PC-3 (cell line): ENCODE data around the gene TMPRSS3. TPM values are rescaled to one million over a fixed set of nuclear protein-coding genes. Genes with fewer than 3 reads are reported as not detected.

Source experiments
- ATAC-seq: fragments of 200-7000 bp; cut with Tn5 transposase; 2 replicates; pipeline ENCODE4 v1.9.1; 2020; ENCODE audit warnings: mild to moderate bottlenecking, moderate library complexity
- BruUV-seq: library from RNA; stranded (reverse); fragments of 400-500 nt; replicated peaks from 2 replicates; lab custom pipeline; 2021; lab: Mats Ljungman, UMichigan
- CTCF ChIA-PET: fragments of 300-600 bp; sonication (Branson Sonifier 250); formaldehyde crosslinking; loops from one replicate; lab custom pipeline; 2022; ENCODE audit warnings: antibody characterized with exemption; lab: Charles Lee
- POLR2A ChIA-PET: fragments of 300-600 bp; sonication (Branson Sonifier 250); formaldehyde crosslinking; loops from one replicate; lab custom pipeline; 2022; ENCODE audit warnings: antibody characterized with exemption; ENCODE audit not compliant: unreplicated experiment; lab: Charles Lee
- DNase-seq: peaks from one replicate; pipeline ENCODE4 v3.0.0-alpha.2; 2015
- H2AFZ ChIP-seq: fragments of 300-600 bp; sonication (generic); 2 replicates; pipeline ENCODE4 v1.6.0; 2016; ENCODE audit warnings: antibody characterized with exemption, low read length
- H3F3A ChIP-seq: fragments of 300-600 bp; sonication (generic); one replicate; pipeline ENCODE4 v1.6.0; 2017; ENCODE audit warnings: antibody characterized with exemption, low read length, control low read depth, mild to moderate bottlenecking; ENCODE audit not compliant: unreplicated experiment
- H3K27ac ChIP-seq: fragments of 300-600 bp; sonication (generic); 2 replicates; pipeline ENCODE4 v1.5.1; 2016; ENCODE audit warnings: mild to moderate bottlenecking, low read length
- H3K27me3 ChIP-seq: fragments of 300-600 bp; sonication (generic); 2 replicates; pipeline ENCODE4 v1.6.1; 2016; ENCODE audit warnings: low read length, mixed read lengths
- H3K36me3 ChIP-seq: fragments of 300-600 bp; sonication (generic); 2 replicates; pipeline ENCODE4 v1.6.1; 2016; ENCODE audit warnings: low read depth, mixed run types, low read length, mixed read lengths
- H3K4me1 ChIP-seq: fragments of 300-600 bp; sonication (generic); 2 replicates; pipeline ENCODE4 v1.5.1; 2016; ENCODE audit warnings: low read length; ENCODE audit not compliant: insufficient read depth
- H3K4me2 ChIP-seq: fragments of 300-600 bp; sonication (generic); 2 replicates; pipeline ENCODE4 v1.6.0; 2016; ENCODE audit warnings: low read length
- H3K4me3 ChIP-seq: fragments of 300-600 bp; sonication (generic); 2 replicates; pipeline ENCODE4 v1.5.1; 2016; ENCODE audit warnings: mild to moderate bottlenecking, low read length, mixed read lengths
- H3K79me2 ChIP-seq: fragments of 300-600 bp; sonication (generic); 2 replicates; pipeline ENCODE4 v1.6.1; 2017; ENCODE audit warnings: low read length, mixed read lengths
- H3K9ac ChIP-seq: fragments of 300-600 bp; sonication (generic); 2 replicates; pipeline ENCODE4 v1.6.0; 2016; ENCODE audit warnings: mild to moderate bottlenecking, low read length
- H3K9me2 ChIP-seq: fragments of 300-600 bp; sonication (generic); replicated peaks from 2 replicates; pipeline ENCODE4 v1.6.1; 2016; ENCODE audit warnings: mixed run types, low read length, mixed read lengths
- H3K9me3 ChIP-seq: fragments of 300-600 bp; sonication (generic); 2 replicates; pipeline ENCODE4 v1.6.1; 2016; ENCODE audit warnings: low read length, mixed read lengths
- H4K20me1 ChIP-seq: fragments of 300-600 bp; sonication (generic); 2 replicates; pipeline ENCODE4 v1.6.1; 2016; ENCODE audit warnings: low read length, mixed read lengths
- CTCF ChIP-seq: fragments of 300-600 bp; sonication (generic); conservative IDR thresholded peaks from 2 replicates; pipeline ENCODE4 v1.5.1; 2017; ENCODE audit warnings: antibody characterized with exemption, low read depth, mild to moderate bottlenecking, low read length
- EZH2 ChIP-seq: fragments of 300-600 bp; sonication (generic); IDR thresholded peaks from one replicate; pipeline ENCODE4 v1.6.1; 2017; ENCODE audit warnings: antibody characterized with exemption, mild to moderate bottlenecking, low read length; ENCODE audit not compliant: unreplicated experiment
- EZH2phosphoT487 ChIP-seq: fragments of 300-600 bp; sonication (generic); IDR thresholded peaks from 2 replicates; pipeline ENCODE4 v1.6.1; 2018; ENCODE audit warnings: mild to moderate bottlenecking, antibody characterized with exemption, low read length, borderline replicate concordance
- intact Hi-C: fragments of 100-400 bp; cut with micrococcal nuclease; formaldehyde crosslinking; loops from 2 replicates; pipeline ENCODE4 v1.9.0; 2023
- total RNA-seq: library from RNA; depleted of rRNA; stranded (reverse); fragments of >200 nt; gene quantifications from 2 replicates; pipeline ENCODE4 v1.2.3, GENCODE V29; 2014

TMPRSS3 gene
- total RNA-seq, 1 experiment from 2014 or later = not detected

GRCh38 chr21:42358261-42358660 is 37.6 kb downstream of the TMPRSS3 start:
- intact Hi-C loops = no loop called here

GRCh38 chr21:42357307-42357706 is 38.5 kb downstream of the TMPRSS3 start:
- Histone ChIP-seq H3K4me1 (peaks cover 6% of the 10 kb centered on the region; the same call in 1 of the 2 replicates), H3K27me3 (no peaks in the 10 kb centered on the region), H3K9ac (no peak overlapping the region), H4K20me1 (no peaks in the 10 kb centered on the region), H3K9me3 (peaks cover 9% of the 10 kb centered on the region; the same call in 1 of the 2 replicates), H2AFZ (no peak overlapping the region), H3K79me2 (no peaks in the 10 kb centered on the region), H3K36me3 (no peaks in the 10 kb centered on the region), H3K4me3 (no peak overlapping the region), H3K9me2 (no peaks in the 10 kb centered on the region), H3F3A (no peaks in the 10 kb centered on the region), H3K27ac (no peak overlapping the region), H3K4me2 (no peak overlapping the region)
- no peak for DNase-seq
- ChIA-PET POLR2A (no interaction called here), CTCF (no interaction called here)
- BruUV-seq = no TSS peak
- intact Hi-C loops = no loop called here
- ATAC-seq = no peak
- TF ChIP-seq EZH2 (no peak), EZH2phosphoT487 (no peak), CTCF (no peak)

More at GRCh38 chr21:42358261-42358660, 37.6 kb downstream of the TMPRSS3 start:
- Histone ChIP-seq H3K4me3 (no peak overlapping the region), H4K20me1 (no peaks in the 10 kb centered on the region), H3K4me2 (no peak overlapping the region), H3K9me3 (peaks cover 9% of the 10 kb centered on the region; the same call in 1 of the 2 replicates), H3K27ac (no peak overlapping the region), H3K27me3 (no peaks in the 10 kb centered on the region), H3F3A (no peaks in the 10 kb centered on the region), H3K79me2 (no peaks in the 10 kb centered on the region), H3K9ac (no peak overlapping the region), H3K36me3 (no peaks in the 10 kb centered on the region), H2AFZ (no peak overlapping the region), H3K4me1 (peaks cover 12% of the 10 kb centered on the region), H3K9me2 (no peaks in the 10 kb centered on the region)
- BruUV-seq = no TSS peak
- ChIA-PET POLR2A (no interaction called here), CTCF (no interaction called here)
- ATAC-seq (no peak), DNase-seq (no peak)
- TF ChIP-seq EZH2 (no peak), EZH2phosphoT487 (no peak), CTCF (no peak)

- CTCF ChIA-PET = no interaction called here
- POLR2A ChIA-PET = interaction anchor here (0.6 kb wide), 1 partner anchor 10 kb away, joined by 3 read pairs; no protein-coding TSS in a partner anchor
- Histone ChIP-seq H3K4me2 (no peak overlapping the region), H3K79me2 (no peaks in the 10 kb centered on the region), H3F3A (no peaks in the 10 kb centered on the region), H2AFZ (no peak overlapping the region), H3K4me3 (no peak overlapping the region), H3K9me2 (no peaks in the 10 kb centered on the region), H3K9ac (no peak overlapping the region), H3K27me3 (no peaks in the 10 kb centered on the region), H3K9me3 (peaks cover 9% of the 10 kb centered on the region; the same call in 1 of the 2 replicates), H3K27ac (no peak overlapping the region), H3K4me1 (peaks cover 10% of the 10 kb centered on the region), H3K36me3 (no peaks in the 10 kb centered on the region), H4K20me1 (no peaks in the 10 kb centered on the region)
- no peak for DNase-seq
- no TSS peak for BruUV-seq
- TF ChIP-seq EZH2 (no peak), CTCF (no peak), EZH2phosphoT487 (no peak)
- intact Hi-C loops = no loop called here
- no peak for ATAC-seq
Measured at GRCh38 chr21:42356650-42357049, 39.2 kb downstream of the TMPRSS3 start.
